ENCODE data around the gene DSC1. TPM values are rescaled to one million over a fixed set of nuclear protein-coding genes. Genes with fewer than 3 reads are reported as not detected.

The DSC1 gene
- polyA plus RNA-seq, 4 donors: 0.03 TPM; not detected in 3

DNA sequence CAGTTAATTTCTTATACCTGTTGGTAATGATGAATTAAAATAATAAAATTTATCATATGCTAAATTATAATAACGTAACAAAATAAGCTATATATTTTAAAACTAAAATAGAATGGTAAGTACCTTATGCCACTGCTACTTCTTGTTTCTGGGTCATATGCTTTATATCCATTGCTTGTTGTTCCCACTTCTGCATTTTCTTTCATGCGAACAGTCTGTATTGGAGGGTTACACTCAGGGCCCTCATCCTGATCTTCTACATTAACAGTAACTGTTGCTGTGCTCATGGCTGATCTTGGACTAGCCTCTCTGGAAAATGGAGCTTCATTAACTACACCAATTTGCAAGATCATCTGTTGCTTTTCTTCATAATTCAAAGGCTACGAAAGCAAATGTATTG, 82.7 kb downstream of the DSC1 start:
- DNase-seq: no peak

More for the DNA sequence above, 82.7 kb downstream of the DSC1 start:
- FAIRE-seq: no peak
- H3K4me3 ChIP-seq (ENCODE audit: low read depth in 1 of 3, low read length in 3 of 3): no peak overlapping the region
- peaks cover 4 to 22% (median 10%) of the 10 kb centered on the region in 3 donors for H3K36me3 ChIP-seq (ENCODE audit: control insufficient read depth in 3 of 3, insufficient read depth in 2 of 3, low read depth in 1 of 3, low read length in 3 of 3)
- H3K4me1 ChIP-seq (ENCODE audit: control insufficient read depth in 3 of 3, insufficient read depth in 2 of 3, low read depth in 1 of 3, low read length in 2 of 3): no peaks in the 10 kb centered on the region
- no peak overlapping the region for H3K27ac ChIP-seq (ENCODE audit: low read depth in 1 of 3, low read length in 2 of 3)
- H3K9me3 ChIP-seq (ENCODE audit: control insufficient read depth in 2 of 2, insufficient read depth in 1 of 2, low read depth in 1 of 2, low read length in 1 of 2): no peaks in the 10 kb centered on the region
- WGBS, 3 donors: 89 to 97% (median 91%) methylated on average over 3 of the region's 3 CpGs
- no peaks in the 10 kb centered on the region for H3K27me3 ChIP-seq (ENCODE audit: control insufficient read depth in 3 of 3, insufficient read depth in 3 of 3, low read length in 3 of 3)

Other genes starting within 250 kb of the DSC1 start
- 1 to 10 TPM in 1 of 4 donors, under 1 TPM in 3; under 0.01 to 1.2 (median 0.27) TPM for gene DSC3, start 120.1 kb downstream of the DSC1 start, polyA plus RNA-seq
- gene DSC2, start 60.4 kb downstream of the DSC1 start, polyA plus RNA-seq: 10 to 100 TPM; 12.7 to 75.1 (median 18.5) TPM
- gene DSG1, start 155.3 kb upstream of the DSC1 start, polyA plus RNA-seq: under 1 TPM in 2 of 4 donors, not detected in 2; 0.03 to 0.13 TPM
- gene DSG4, start 213.9 kb upstream of the DSC1 start, polyA plus RNA-seq: under 1 TPM in 2 of 4 donors, not detected in 2; 0.07 to 0.28 TPM